Astrocyte of the cerebellum (primary cell): ENCODE measurements around the gene AP3D1.
"Not testable (repeated sequence)": the region's sequence is repeated elsewhere in the genome, so short reads cannot be mapped to it uniquely, and the experiment has no call there.

Experiments
- DNase-seq: peaks from one replicate; pipeline ENCODE4 v3.0.0-alpha.2; 2011; ENCODE audit warnings: low read depth
- H3K4me3 ChIP-seq: 2 replicates; pipeline ENCODE4 v1.5.1; 2011; ENCODE audit warnings: mild to moderate bottlenecking, low read depth, low read length, moderate library complexity
- CTCF ChIP-seq: IDR thresholded peaks from 2 replicates; pipeline ENCODE4 v1.5.1; 2012; ENCODE audit warnings: low read length, low read depth, moderate library complexity, mild to moderate bottlenecking; ENCODE audit errors: missing control alignments
- in situ Hi-C: cut with HindIII; loops from 2 replicates; pipeline ENCODE4 v1.10.0; 2017; ENCODE audit warnings: low sequenced_read_pairs

AP3D1 gene

GRCh38 chr19:2129022-2129421 lies 22.3 kb downstream of the AP3D1 start:
- no peak for DNase-seq
- no peak for TF ChIP-seq CTCF
- no peak overlapping the region for H3K4me3 ChIP-seq
- in situ Hi-C loops: no loop called here

GRCh38 chr19:2128252-2128651 lies 23.1 kb downstream of the AP3D1 start:
- DNase-seq, H3K4me3 ChIP-seq, in situ Hi-C loops: not testable (repeated sequence)

DNA sequence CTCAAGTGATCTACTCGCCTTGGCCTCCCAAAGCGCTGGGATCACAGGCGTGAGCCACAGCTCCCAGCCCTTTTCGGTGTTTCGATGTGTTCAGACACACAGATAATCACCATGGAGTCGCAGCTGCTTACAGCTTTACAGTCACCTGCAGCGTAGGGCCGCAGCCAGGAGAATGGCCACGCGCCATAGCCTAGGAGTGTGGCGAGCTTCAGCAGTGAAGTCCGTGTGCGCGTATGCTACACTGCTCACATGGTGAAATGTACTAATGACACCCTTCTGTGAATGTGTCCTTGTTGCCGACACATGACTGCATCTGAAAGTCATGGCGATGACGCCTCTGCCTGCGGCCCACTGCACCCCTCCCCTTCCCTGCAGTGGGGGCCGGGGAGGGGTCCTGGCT lies 23.6 kb downstream of the AP3D1 start:
- TF ChIP-seq CTCF: no peak
- no peak overlapping the region for H3K4me3 ChIP-seq
- in situ Hi-C loops: no loop called here
- DNase-seq: no peak

GRCh38 chr19:2126879-2127518 lies 24.4 kb downstream of the AP3D1 start:
- DNase-seq: no peak
- in situ Hi-C loops: no loop called here
- TF ChIP-seq CTCF: no peak
- H3K4me3 ChIP-seq: no peak overlapping the region

GRCh38 chr19:2123682-2124387 lies 27.5 kb downstream of the AP3D1 start:
- H3K4me3 ChIP-seq: no peak overlapping the region
- DNase-seq: no peak
- TF ChIP-seq CTCF: no peak
- in situ Hi-C loops: no loop called here

GRCh38 chr19:2122982-2123381 lies 28.4 kb downstream of the AP3D1 start:
- in situ Hi-C loops: no loop called here
- DNase-seq: no peak
- TF ChIP-seq CTCF: no peak
- H3K4me3 ChIP-seq: no peak overlapping the region

DNA sequence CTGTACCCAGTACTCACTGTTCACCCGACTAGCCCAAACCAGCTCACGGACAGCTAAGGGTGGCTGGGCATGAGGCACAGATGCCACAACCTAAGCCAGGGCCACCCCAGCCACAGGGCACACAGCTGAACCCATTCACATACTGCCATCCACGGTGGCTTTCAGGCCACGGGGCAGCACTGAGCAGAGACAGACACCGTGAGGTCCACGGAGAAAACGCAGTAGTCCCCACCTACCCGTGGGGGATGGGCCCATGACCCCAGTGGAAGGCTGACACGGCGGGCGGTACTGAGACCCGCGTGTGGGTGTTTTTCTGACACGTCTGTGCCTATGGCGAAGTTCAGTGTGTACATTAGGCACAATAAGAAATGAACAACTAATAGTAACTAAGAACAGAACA lies 29.1 kb downstream of the AP3D1 start:
- no peak overlapping the region for H3K4me3 ChIP-seq
- no peak for TF ChIP-seq CTCF
- in situ Hi-C loops: no loop called here
- no peak for DNase-seq
